Sigmoid colon (tissue), 4 donors: ENCODE data around the gene PPP1R10.

Source experiments
- POLR2A ChIP-seq, 2 donors: fragments of 450-650 bp; IDR thresholded peaks; one replicate each; pipeline ENCODE4 v1.6.1; 2016; ENCODE audit warnings: antibody characterized with exemption in 2 of 2, mild to moderate bottlenecking in 2 of 2, moderate library complexity in 2 of 2
- POLR2AphosphoS5 ChIP-seq, 4 donors: sonication (generic); formaldehyde crosslinking; IDR thresholded peaks; one replicate each; pipeline ENCODE4 v1.6.1; 2017; ENCODE audit warnings: antibody characterized with exemption in 4 of 4
- TF ChIP-seq, protein P1 (sequence below), 4 experiments: fragments of 450-650 bp in 3 of 4; fragments of 200-600 bp in 1 of 4; IDR thresholded peaks; one replicate each; pipeline ENCODE4 v1.5.1; 2016 to 2019; ENCODE audit warnings: antibody characterized with exemption in 4 of 4, mild to moderate bottlenecking in 3 of 4, moderate library complexity in 2 of 4

DNA sequence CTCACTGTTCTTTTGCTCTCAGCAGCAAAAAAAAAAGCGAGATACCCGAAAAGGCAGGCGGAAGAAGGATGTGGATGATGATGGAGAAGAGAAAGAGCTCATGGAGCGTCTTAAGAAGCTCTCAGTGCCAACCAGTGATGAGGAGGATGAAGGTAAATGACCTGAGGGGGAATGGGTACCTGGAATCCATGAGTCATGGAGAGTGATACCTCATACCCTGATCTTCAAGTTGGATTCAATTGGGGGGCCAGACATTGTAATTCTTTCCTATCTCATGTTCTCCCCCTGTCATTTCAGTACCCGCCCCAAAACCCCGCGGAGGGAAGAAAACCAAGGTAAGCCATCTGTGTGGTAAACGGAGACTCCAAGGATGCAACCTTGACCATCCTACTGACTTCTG, 39.0 kb downstream of the PPP1R10 start:
- TF ChIP-seq, protein P1, sequence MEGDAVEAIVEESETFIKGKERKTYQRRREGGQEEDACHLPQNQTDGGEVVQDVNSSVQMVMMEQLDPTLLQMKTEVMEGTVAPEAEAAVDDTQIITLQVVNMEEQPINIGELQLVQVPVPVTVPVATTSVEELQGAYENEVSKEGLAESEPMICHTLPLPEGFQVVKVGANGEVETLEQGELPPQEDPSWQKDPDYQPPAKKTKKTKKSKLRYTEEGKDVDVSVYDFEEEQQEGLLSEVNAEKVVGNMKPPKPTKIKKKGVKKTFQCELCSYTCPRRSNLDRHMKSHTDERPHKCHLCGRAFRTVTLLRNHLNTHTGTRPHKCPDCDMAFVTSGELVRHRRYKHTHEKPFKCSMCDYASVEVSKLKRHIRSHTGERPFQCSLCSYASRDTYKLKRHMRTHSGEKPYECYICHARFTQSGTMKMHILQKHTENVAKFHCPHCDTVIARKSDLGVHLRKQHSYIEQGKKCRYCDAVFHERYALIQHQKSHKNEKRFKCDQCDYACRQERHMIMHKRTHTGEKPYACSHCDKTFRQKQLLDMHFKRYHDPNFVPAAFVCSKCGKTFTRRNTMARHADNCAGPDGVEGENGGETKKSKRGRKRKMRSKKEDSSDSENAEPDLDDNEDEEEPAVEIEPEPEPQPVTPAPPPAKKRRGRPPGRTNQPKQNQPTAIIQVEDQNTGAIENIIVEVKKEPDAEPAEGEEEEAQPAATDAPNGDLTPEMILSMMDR (IDR thresholded peaks at IDR 0.05): no peak
- no peak for TF ChIP-seq POLR2AphosphoS5 (IDR thresholded peaks at IDR 0.05)
- TF ChIP-seq POLR2A (IDR thresholded peaks at IDR 0.05): no peak
